Stomach (tissue), 4 donors: ENCODE data around the gene MIPEP.

Source experiments
- CTCF ChIP-seq, 7 experiments: fragments of 450-650 bp in 4 of 7; fragments of 200-600 bp in 3 of 7; sonication (generic) in 3 of 7; IDR thresholded peaks; one replicate each; pipeline ENCODE4 v1.5.1; 2016 to 2019; ENCODE audit warnings: antibody characterized with exemption in 7 of 7, control low read depth in 2 of 7, mild to moderate bottlenecking in 1 of 7
- EP300 ChIP-seq: sonication (generic); formaldehyde crosslinking; IDR thresholded peaks from one replicate; pipeline ENCODE4 v1.6.1; 2017; ENCODE audit warnings: antibody characterized with exemption

DNA sequence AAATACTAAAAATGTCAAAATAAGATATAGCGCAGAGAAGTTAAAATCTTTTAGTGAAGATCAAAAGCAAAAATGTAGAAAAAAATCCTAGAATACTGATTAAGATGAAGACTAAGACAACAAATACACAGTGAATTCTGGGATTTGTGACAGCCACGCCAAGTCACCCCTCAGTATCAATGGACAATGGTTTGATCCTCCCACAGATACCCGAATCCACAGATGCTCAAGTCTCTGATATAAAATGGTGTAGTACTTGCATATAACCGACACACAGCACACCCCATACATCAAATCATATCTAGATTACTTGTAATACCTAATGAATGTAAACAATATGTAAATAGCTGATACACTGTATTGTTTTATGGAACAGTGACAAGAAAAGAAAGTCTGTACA lies 5.9 kb downstream of the MIPEP start:
- no peak for TF ChIP-seq CTCF (IDR thresholded peaks at IDR 0.05)
- TF ChIP-seq EP300 = no peak
